ENCODE results near the gene SURF2. TPM values are rescaled to one million over a fixed set of nuclear protein-coding genes. Genes with fewer than 3 reads are reported as not detected.

SURF2 gene
- total RNA-seq, 1 donor from 2014 or later: 12.0 TPM

DNA sequence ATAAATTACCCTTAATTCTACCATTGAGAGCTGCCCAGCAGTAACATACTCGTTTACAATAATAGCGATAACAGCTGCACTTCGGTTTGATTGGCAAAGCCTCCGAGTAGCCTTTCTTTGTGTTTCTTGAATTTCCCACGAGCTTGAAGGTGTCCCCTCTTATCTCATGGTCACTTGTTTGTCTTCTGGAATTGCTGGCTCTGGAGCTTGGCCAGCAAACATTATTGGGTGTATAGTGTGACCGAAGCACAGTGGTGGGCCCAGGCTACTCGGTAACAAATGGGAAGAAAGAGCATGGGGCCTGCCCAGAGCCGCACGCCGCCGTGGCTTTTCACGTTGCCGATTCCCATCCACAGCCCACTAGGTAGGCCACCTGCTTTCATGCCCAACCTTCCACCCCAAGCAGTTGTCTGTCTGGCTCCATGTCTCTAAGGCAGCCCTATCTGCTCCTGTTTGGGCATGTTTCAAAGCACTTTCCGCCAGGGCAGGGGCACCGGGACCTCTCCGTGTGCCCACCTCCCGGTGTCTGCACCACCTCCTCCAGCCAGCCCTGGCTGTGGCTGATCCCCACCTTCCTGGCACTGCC, 28.5 kb downstream of the SURF2 start:
- DNase-seq: no peak
- ATAC-seq: no peak

GRCh38 chr9:133385452-133385851, 29.1 kb downstream of the SURF2 start:
- TF ChIP-seq, protein P1, sequence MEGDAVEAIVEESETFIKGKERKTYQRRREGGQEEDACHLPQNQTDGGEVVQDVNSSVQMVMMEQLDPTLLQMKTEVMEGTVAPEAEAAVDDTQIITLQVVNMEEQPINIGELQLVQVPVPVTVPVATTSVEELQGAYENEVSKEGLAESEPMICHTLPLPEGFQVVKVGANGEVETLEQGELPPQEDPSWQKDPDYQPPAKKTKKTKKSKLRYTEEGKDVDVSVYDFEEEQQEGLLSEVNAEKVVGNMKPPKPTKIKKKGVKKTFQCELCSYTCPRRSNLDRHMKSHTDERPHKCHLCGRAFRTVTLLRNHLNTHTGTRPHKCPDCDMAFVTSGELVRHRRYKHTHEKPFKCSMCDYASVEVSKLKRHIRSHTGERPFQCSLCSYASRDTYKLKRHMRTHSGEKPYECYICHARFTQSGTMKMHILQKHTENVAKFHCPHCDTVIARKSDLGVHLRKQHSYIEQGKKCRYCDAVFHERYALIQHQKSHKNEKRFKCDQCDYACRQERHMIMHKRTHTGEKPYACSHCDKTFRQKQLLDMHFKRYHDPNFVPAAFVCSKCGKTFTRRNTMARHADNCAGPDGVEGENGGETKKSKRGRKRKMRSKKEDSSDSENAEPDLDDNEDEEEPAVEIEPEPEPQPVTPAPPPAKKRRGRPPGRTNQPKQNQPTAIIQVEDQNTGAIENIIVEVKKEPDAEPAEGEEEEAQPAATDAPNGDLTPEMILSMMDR (IDR thresholded peaks at IDR 0.05): no peak

More for the DNA sequence above, 28.5 kb downstream of the SURF2 start:
- Histone ChIP-seq H3K27me3 (no peaks in the 10 kb centered on the region), H3K9me3 (no peaks in the 10 kb centered on the region), H3K4me3 (no peak overlapping the region), H3K27ac (no peak overlapping the region), H3K36me3 (no peaks in the 10 kb centered on the region), H3K4me1 (no peaks in the 10 kb centered on the region)
- TF ChIP-seq, protein P1 (IDR thresholded peaks at IDR 0.05): no peak
- intact Hi-C loops (cut with DNase I): no loop called here

GRCh38 chr9:133386338-133386737, 30.0 kb downstream of the SURF2 start:
- H3K9me3 ChIP-seq: no peaks in the 10 kb centered on the region
- H3K4me1 ChIP-seq: no peaks in the 10 kb centered on the region
- H3K27me3 ChIP-seq: no peaks in the 10 kb centered on the region
- intact Hi-C loops (cut with DNase I): no loop called here
- no peak for ATAC-seq
- no peak overlapping the region for H3K4me3 ChIP-seq
- no peak overlapping the region for H3K27ac ChIP-seq
- TF ChIP-seq, protein P1 (IDR thresholded peaks at IDR 0.05): no peak
- DNase-seq: no peak
- no peaks in the 10 kb centered on the region for H3K36me3 ChIP-seq

More at GRCh38 chr9:133385452-133385851, 29.1 kb downstream of the SURF2 start:
- ATAC-seq (no peak), DNase-seq (no peak)
- Histone ChIP-seq H3K9me3 (no peaks in the 10 kb centered on the region), H3K4me3 (no peak overlapping the region), H3K36me3 (no peaks in the 10 kb centered on the region), H3K27ac (no peak overlapping the region), H3K27me3 (no peaks in the 10 kb centered on the region), H3K4me1 (no peaks in the 10 kb centered on the region)
- intact Hi-C loops (cut with DNase I): no loop called here

DNA sequence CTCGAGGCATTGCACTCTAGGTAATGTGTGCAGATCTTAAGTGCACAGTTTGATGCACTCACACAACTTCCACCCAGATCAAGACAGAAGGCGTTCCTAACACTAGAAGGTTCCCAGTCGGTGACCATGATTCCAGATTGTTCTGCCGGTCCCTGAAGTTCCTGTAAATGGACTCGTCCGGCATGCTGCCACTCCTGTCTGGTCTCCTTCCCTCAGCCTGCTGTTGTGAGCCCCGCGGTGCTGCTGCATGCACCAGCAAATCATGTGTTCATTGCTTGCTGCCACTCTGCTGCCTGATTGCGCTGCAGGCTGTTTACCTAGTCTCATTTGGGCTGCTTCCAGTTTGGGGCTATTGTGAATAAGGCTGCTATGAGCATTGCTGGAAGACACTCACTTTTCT, 31.3 kb downstream of the SURF2 start:
- Histone ChIP-seq H3K27ac (no peak overlapping the region), H3K4me3 (no peak overlapping the region), H3K27me3 (no peaks in the 10 kb centered on the region), H3K4me1 (no peaks in the 10 kb centered on the region), H3K36me3 (no peaks in the 10 kb centered on the region), H3K9me3 (no peaks in the 10 kb centered on the region)
- DNase-seq (no peak), ATAC-seq (no peak)
- TF ChIP-seq, protein P1 (IDR thresholded peaks at IDR 0.05): no peak
- intact Hi-C loops (cut with DNase I): no loop called here

DNA sequence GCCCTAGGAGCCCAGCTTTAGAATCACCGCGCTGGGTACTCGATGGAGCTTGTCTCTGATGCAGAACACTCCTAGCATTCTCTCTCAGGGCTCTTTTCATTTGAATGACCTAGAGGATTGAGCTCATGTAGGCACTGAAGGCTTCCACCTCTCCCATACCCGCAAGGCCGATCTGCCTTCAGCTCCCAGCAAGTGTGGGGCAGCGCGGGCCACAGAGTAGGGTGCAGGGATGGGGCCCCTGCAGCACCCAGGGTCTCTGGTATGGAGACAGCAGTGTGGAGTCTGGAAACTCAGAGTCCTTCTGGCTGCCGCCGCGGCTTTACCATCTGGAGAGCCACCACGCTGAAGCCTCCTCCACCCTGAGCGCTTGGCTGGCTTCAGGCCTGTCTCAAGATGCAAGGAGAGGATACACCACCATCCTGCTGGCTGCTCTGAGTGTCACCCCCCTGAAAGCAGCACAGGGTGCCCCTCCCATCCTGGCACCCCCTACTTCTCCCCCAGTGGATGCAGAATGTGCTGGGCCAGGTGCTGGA, 32.7 kb downstream of the SURF2 start:
- H3K36me3 ChIP-seq: no peaks in the 10 kb centered on the region
- H3K27ac ChIP-seq: no peak overlapping the region
- no peak for ATAC-seq
- H3K9me3 ChIP-seq: no peaks in the 10 kb centered on the region
- no peak overlapping the region for H3K4me3 ChIP-seq
- H3K27me3 ChIP-seq: peaks cover 5% of the 10 kb centered on the region
- H3K4me1 ChIP-seq: no peaks in the 10 kb centered on the region
- intact Hi-C loops (cut with DNase I): no loop called here
- TF ChIP-seq, protein P1 (IDR thresholded peaks at IDR 0.05): no peak
- DNase-seq: no peak

Data from upper lobe of right lung (tissue), 1 donor.